OCI-LY3 (cell line): ENCODE data around the gene CSPG4.

ENCODE experiments used
- EZH2phosphoT487 ChIP-seq: fragments of 200-600 bp; shearing (Covaris generic); IDR thresholded peaks from 2 replicates; pipeline ENCODE4 v1.6.1; 2018; ENCODE audit warnings: antibody characterized with exemption, mixed run types, low read depth
- TF ChIP-seq, protein P1 (sequence below): fragments of 200-600, 300-600 bp; sonication (generic); IDR thresholded peaks from 2 replicates; pipeline ENCODE4 v1.5.1; 2014; ENCODE audit warnings: antibody characterized with exemption, low read length, low read depth

DNA sequence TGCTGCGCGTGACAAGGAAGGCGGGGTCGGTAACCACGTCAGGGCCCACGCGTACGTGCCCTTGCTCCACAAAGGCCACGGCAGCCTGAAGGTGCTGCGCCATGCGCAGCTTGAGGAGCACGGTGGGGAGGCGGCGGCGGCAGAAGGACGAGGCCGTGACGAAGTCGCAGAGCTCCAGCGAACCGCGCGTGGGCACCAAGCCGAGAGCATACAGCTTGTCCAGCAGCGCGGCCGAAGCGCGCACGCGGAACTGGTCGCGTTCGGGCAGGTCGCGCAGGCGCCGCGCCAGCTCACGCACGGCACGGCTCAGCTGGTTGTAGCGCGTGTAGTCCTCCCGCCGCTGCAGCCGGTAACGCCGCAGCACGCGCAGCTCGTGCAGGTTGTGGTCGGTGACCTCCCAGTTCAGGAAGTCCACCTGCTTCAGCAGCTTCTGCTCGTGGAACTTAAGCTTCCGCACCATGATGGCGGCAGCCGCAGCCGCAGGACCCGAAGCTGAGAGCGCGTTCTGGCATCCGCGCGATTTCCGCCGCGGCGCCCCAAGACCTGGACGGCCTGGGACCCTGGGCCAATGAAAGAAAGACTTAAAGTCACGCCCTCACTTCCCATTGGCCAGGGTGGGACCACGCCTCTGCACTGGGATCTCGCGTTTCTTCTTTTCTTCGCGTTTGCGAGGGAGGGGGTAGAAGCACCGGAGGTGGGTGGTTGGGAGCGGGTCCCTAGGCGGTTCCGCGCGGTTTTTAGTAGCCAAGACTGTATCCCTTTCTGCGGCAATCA lies 72.8 kb downstream of the CSPG4 start, which contains the start of gene IMP3:
- TF ChIP-seq, protein P1, sequence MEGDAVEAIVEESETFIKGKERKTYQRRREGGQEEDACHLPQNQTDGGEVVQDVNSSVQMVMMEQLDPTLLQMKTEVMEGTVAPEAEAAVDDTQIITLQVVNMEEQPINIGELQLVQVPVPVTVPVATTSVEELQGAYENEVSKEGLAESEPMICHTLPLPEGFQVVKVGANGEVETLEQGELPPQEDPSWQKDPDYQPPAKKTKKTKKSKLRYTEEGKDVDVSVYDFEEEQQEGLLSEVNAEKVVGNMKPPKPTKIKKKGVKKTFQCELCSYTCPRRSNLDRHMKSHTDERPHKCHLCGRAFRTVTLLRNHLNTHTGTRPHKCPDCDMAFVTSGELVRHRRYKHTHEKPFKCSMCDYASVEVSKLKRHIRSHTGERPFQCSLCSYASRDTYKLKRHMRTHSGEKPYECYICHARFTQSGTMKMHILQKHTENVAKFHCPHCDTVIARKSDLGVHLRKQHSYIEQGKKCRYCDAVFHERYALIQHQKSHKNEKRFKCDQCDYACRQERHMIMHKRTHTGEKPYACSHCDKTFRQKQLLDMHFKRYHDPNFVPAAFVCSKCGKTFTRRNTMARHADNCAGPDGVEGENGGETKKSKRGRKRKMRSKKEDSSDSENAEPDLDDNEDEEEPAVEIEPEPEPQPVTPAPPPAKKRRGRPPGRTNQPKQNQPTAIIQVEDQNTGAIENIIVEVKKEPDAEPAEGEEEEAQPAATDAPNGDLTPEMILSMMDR = no peak
- no peak for TF ChIP-seq EZH2phosphoT487
